A673 (cell line): ENCODE results near the gene SLC23A2. TPM values are rescaled to one million over a fixed set of nuclear protein-coding genes. Genes with fewer than 3 reads are reported as not detected.

ENCODE experiments used
- BruUV-seq: library from RNA; stranded (reverse); fragments of 400-500 nt; replicated peaks from 2 replicates; lab custom pipeline; 2021; lab: Mats Ljungman, UMichigan
- CTCF ChIA-PET: fragments of 300-600 bp; sonication (Branson Sonifier 250); formaldehyde crosslinking; loops from one replicate; lab custom pipeline; 2022; ENCODE audit warnings: antibody characterized with exemption; lab: Charles Lee
- POLR2A ChIA-PET: fragments of 300-600 bp; sonication (Branson Sonifier 250); formaldehyde crosslinking; loops from one replicate; lab custom pipeline; 2022; ENCODE audit warnings: antibody characterized with exemption; ENCODE audit not compliant: low non-redundant PET; lab: Charles Lee
- DNase-seq: peaks from one replicate; pipeline ENCODE4 v3.0.0-alpha.2; 2015; ENCODE audit warnings: low spot score
- H3K27ac ChIP-seq: fragments of 200-600 bp; sonication (generic); 2 replicates; pipeline ENCODE4 v1.5.1; 2016; ENCODE audit warnings: mixed run types, low read depth, mild to moderate bottlenecking, mixed read lengths, antibody characterized with exemption, low read length; ENCODE audit not compliant: poor library complexity, severe bottlenecking
- H3K27me3 ChIP-seq: fragments of 200-600 bp; sonication (generic); replicated peaks from 2 replicates; pipeline ENCODE4 v1.6.1; 2017; ENCODE audit warnings: mixed run types, low read depth, mild to moderate bottlenecking, mixed read lengths, antibody characterized with exemption, low read length; ENCODE audit not compliant: insufficient read depth, poor library complexity
- H3K36me3 ChIP-seq: fragments of 200-600 bp; sonication (generic); 2 replicates; pipeline ENCODE4 v1.6.1; 2016; ENCODE audit warnings: mixed run types, mild to moderate bottlenecking, mixed read lengths, antibody characterized with exemption, low read length; ENCODE audit not compliant: insufficient read depth, poor library complexity, severe bottlenecking
- H3K4me1 ChIP-seq: fragments of 200-600 bp; sonication (generic); 2 replicates; pipeline ENCODE4 v1.6.1; 2017; ENCODE audit warnings: mixed run types, mild to moderate bottlenecking, mixed read lengths, antibody characterized with exemption, low read length; ENCODE audit not compliant: insufficient read depth, poor library complexity, severe bottlenecking
- H3K4me3 ChIP-seq: fragments of 200-600 bp; sonication (generic); 2 replicates; pipeline ENCODE4 v1.5.1; 2016; ENCODE audit warnings: low read depth, mixed run types, mild to moderate bottlenecking, mixed read lengths, low read length; ENCODE audit not compliant: poor library complexity, severe bottlenecking
- H3K9me3 ChIP-seq: fragments of 200-600 bp; sonication (generic); 2 replicates; pipeline ENCODE4 v1.6.1; 2016; ENCODE audit warnings: mixed run types, low read depth, mild to moderate bottlenecking, mixed read lengths, antibody characterized with exemption, low read length; ENCODE audit not compliant: poor library complexity, severe bottlenecking
- EZH2 ChIP-seq: fragments of 200-600 bp; sonication (generic); IDR thresholded peaks from 2 replicates; pipeline ENCODE4 v1.6.1; 2017; ENCODE audit warnings: borderline replicate concordance, low read depth, mild to moderate bottlenecking, mixed read lengths, antibody characterized with exemption, low read length; ENCODE audit not compliant: poor library complexity, severe bottlenecking
- intact Hi-C: fragments of 100-400 bp; cut with micrococcal nuclease; formaldehyde crosslinking; loops from one replicate; pipeline ENCODE4 v1.10.0; 2022; ENCODE audit not compliant: unreplicated experiment
- total RNA-seq: library from RNA; stranded (reverse); gene quantifications from 2 replicates; pipeline ENCODE4 v1.2.3, GENCODE V29; 2021
- TF ChIP-seq, protein P1 (sequence below): fragments of 300-800, 200-600 bp; sonication (generic); conservative IDR thresholded peaks from 2 replicates; pipeline ENCODE4 v1.5.1; 2017; ENCODE audit warnings: low read depth, mild to moderate bottlenecking, antibody characterized with exemption, low read length, moderate library complexity, mixed read lengths

SLC23A2 gene
- total RNA-seq, 1 experiment from 2014 or later = 29.4 TPM

DNA sequence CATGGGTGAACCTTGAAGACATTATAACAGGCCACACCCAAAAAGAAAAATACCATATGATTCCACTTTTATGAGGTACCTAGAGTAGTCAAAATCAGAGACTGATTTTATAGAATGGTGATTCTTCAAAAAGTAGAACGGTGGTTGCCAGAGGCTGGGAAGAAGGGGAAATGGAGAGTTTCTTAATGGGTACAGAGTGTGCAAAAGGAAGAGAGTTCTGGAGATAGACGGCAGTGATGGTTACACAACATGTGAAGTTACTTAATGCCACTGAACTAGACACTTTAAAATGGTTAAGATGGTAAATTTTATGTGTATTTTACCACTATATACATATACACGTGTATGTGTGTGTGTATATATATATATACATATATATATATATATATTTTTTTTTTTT lies 198.8 kb downstream of the SLC23A2 start:
- Histone ChIP-seq H3K9me3 (no peaks in the 10 kb centered on the region), H3K4me3 (no peak overlapping the region), H3K36me3 (no peaks in the 10 kb centered on the region), H3K27ac (no peak overlapping the region), H3K27me3 (no peaks in the 10 kb centered on the region), H3K4me1 (no peaks in the 10 kb centered on the region)
- intact Hi-C loops = no loop called here
- CTCF ChIA-PET = no interaction called here
- TF ChIP-seq EZH2 = no peak
- TF ChIP-seq, protein P1, sequence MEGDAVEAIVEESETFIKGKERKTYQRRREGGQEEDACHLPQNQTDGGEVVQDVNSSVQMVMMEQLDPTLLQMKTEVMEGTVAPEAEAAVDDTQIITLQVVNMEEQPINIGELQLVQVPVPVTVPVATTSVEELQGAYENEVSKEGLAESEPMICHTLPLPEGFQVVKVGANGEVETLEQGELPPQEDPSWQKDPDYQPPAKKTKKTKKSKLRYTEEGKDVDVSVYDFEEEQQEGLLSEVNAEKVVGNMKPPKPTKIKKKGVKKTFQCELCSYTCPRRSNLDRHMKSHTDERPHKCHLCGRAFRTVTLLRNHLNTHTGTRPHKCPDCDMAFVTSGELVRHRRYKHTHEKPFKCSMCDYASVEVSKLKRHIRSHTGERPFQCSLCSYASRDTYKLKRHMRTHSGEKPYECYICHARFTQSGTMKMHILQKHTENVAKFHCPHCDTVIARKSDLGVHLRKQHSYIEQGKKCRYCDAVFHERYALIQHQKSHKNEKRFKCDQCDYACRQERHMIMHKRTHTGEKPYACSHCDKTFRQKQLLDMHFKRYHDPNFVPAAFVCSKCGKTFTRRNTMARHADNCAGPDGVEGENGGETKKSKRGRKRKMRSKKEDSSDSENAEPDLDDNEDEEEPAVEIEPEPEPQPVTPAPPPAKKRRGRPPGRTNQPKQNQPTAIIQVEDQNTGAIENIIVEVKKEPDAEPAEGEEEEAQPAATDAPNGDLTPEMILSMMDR = no peak
- no peak for DNase-seq
- no TSS peak for BruUV-seq
- POLR2A ChIA-PET = no interaction called here

Other genes starting within 250 kb of the SLC23A2 start
- 2.7 and 3.7 TPM in 2 replicates for gene RASSF2, start 177.9 kb downstream of the SLC23A2 start, total RNA-seq
- gene TMEM230, start 111.6 kb upstream of the SLC23A2 start, total RNA-seq = 94.6 and 105 TPM in 2 replicates
- gene PCNA, start 118.4 kb upstream of the SLC23A2 start, total RNA-seq = 397 TPM in 2 replicates
- 67.4 and 68.1 TPM in 2 replicates for gene CDS2, start 125.5 kb upstream of the SLC23A2 start, total RNA-seq